Measurements from ENCODE around the gene GHRL. TPM values are rescaled to one million over a fixed set of nuclear protein-coding genes. Genes with fewer than 3 reads are reported as not detected.

The GHRL gene
- total RNA-seq, 1 donor from 2014 or later, result 0.59 TPM

DNA sequence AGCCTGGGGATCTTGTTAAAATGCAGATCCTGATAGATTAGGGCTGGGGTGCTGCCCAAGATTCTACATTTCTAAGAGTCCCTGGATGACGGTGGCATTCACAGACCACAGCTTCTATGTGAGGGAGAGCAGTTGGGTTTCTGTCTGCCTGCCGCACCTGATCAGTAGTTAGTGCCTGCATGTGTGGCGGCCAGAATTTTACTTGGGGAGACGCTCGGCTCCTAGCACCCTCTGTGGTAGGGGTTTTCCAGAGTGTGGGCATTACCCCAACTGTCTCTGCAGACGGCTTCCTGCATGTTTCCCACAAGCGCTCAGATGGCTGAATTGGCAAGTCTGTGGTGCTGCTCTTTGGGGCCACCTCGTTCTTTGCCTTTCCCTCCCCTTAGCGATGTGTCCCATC is 8.3 kb downstream of the GHRL start:
- no peaks in the 10 kb centered on the region for H3K27me3 Mint-ChIP-seq (ENCODE audit: unreplicated experiment)
- DNase-seq (ENCODE audit: extremely low spot score, unreplicated experiment), result no peak
- H3K4me1 Mint-ChIP-seq (ENCODE audit: unreplicated experiment), result peaks cover 19% of the 10 kb centered on the region
- TF ChIP-seq, protein P1, sequence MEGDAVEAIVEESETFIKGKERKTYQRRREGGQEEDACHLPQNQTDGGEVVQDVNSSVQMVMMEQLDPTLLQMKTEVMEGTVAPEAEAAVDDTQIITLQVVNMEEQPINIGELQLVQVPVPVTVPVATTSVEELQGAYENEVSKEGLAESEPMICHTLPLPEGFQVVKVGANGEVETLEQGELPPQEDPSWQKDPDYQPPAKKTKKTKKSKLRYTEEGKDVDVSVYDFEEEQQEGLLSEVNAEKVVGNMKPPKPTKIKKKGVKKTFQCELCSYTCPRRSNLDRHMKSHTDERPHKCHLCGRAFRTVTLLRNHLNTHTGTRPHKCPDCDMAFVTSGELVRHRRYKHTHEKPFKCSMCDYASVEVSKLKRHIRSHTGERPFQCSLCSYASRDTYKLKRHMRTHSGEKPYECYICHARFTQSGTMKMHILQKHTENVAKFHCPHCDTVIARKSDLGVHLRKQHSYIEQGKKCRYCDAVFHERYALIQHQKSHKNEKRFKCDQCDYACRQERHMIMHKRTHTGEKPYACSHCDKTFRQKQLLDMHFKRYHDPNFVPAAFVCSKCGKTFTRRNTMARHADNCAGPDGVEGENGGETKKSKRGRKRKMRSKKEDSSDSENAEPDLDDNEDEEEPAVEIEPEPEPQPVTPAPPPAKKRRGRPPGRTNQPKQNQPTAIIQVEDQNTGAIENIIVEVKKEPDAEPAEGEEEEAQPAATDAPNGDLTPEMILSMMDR (IDR thresholded peaks at IDR 0.05), result no peak
- H3K27ac Mint-ChIP-seq (ENCODE audit: unreplicated experiment), result no peak overlapping the region
- H3K36me3 Mint-ChIP-seq (ENCODE audit: unreplicated experiment), result peaks cover 17% of the 10 kb centered on the region
- no peak overlapping the region for H3K4me3 Mint-ChIP-seq (ENCODE audit: unreplicated experiment)
- H3K9me3 Mint-ChIP-seq (ENCODE audit: unreplicated experiment), result no peaks in the 10 kb centered on the region

DNA sequence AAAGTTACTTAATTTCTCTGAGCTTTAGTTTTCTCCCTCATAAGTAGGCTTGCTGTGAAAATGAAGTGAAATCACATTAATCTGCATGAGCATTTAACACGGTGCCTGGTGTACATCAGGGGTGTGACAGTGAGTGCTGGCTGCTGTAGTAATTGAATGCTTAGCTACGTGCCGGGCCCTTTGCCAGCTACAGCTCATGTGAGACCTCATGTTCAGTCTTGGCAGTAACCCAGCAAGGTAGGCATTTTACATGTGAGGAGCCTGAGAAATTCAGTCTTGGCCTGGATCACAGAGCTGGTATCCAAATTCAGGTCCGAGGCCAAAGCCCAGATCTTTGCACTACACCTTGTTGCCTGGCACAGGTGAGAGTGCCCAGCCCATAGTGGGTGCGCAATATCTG is 9.1 kb downstream of the GHRL start:
- Mint-ChIP-seq H3K9me3 (ENCODE audit: unreplicated experiment) (no peaks in the 10 kb centered on the region), H3K27ac (ENCODE audit: unreplicated experiment) (no peak overlapping the region), H3K4me3 (ENCODE audit: unreplicated experiment) (no peak overlapping the region), H3K36me3 (ENCODE audit: unreplicated experiment) (peaks cover 16% of the 10 kb centered on the region), H3K4me1 (ENCODE audit: unreplicated experiment) (peaks cover 19% of the 10 kb centered on the region), H3K27me3 (ENCODE audit: unreplicated experiment) (no peaks in the 10 kb centered on the region)
- DNase-seq (ENCODE audit: extremely low spot score, unreplicated experiment), result no peak
- TF ChIP-seq, protein P1 (IDR thresholded peaks at IDR 0.05), result no peak

DNA sequence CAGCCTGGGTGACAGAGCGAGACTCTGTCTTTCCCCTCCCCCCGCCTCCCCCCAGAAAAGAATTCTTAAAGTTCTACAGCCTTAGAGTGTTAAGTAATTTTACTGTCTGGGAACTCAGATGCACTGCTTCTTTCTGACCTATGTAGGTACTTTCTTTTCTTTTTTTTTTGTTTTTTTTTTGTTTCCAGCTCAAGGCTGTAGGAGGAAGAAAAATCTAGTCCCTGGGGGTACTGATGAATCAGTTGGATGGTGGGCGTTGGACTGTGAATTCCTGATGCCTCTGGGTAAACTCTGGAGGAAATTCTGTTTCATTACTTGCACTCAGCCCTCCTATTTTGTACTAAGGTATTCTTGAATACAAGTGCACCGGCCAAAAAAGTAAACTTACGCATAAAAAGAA is 10.8 kb downstream of the GHRL start:
- TF ChIP-seq, protein P1 (IDR thresholded peaks at IDR 0.05), result no peak
- Mint-ChIP-seq H3K9me3 (ENCODE audit: unreplicated experiment) (no peaks in the 10 kb centered on the region), H3K27me3 (ENCODE audit: unreplicated experiment) (no peaks in the 10 kb centered on the region), H3K27ac (ENCODE audit: unreplicated experiment) (peak overlapping the region; percentile 53), H3K4me1 (ENCODE audit: unreplicated experiment) (peaks cover 14% of the 10 kb centered on the region), H3K4me3 (ENCODE audit: unreplicated experiment) (no peak overlapping the region), H3K36me3 (ENCODE audit: unreplicated experiment) (peaks cover 19% of the 10 kb centered on the region)
- no peak for DNase-seq (ENCODE audit: extremely low spot score, unreplicated experiment)

DNA sequence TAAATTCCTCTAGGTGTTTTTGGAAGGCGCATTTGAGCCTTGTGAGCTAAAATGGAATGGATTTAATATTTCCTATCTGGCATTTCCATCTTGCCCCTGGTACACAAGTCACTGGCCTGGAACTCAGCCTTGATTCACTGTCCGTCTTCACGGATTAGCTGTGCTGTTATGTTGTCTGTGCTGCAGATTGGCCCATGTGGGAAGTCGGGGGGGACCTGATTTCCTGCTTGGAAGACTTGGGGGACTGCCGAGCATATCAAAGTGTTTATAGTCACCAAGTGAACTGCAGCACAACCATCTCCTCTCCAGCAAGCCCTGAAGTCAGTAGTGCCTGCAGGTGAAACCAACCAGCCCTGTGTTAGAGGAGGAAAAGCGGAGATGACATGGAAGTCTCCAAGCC is 12.2 kb downstream of the GHRL start:
- H3K9me3 Mint-ChIP-seq (ENCODE audit: unreplicated experiment), result no peaks in the 10 kb centered on the region
- no peak overlapping the region for H3K27ac Mint-ChIP-seq (ENCODE audit: unreplicated experiment)
- TF ChIP-seq, protein P1 (IDR thresholded peaks at IDR 0.05), result no peak
- H3K36me3 Mint-ChIP-seq (ENCODE audit: unreplicated experiment), result peaks cover 19% of the 10 kb centered on the region
- H3K4me3 Mint-ChIP-seq (ENCODE audit: unreplicated experiment), result no peak overlapping the region
- H3K4me1 Mint-ChIP-seq (ENCODE audit: unreplicated experiment), result peaks cover 7% of the 10 kb centered on the region
- no peaks in the 10 kb centered on the region for H3K27me3 Mint-ChIP-seq (ENCODE audit: unreplicated experiment)
- DNase-seq (ENCODE audit: extremely low spot score, unreplicated experiment), result no peak

DNA sequence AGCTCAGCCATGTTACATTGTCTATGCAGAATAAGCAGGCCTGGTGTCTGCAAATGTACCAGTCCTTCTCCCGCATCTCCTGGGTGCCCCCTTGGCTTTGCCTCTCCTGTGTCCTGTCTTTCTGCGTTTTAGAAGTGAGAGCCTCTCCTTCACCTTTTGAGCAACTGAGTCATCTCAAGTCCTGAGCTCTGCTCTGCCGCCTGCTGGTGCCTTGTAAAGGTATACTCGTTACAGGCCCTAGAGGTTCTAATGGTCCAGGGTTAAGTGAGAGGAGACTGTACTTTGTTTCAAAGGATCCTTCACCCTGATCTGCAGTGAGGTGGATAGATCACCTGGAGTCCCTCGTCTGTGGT is 12.6 kb downstream of the GHRL start:
- Mint-ChIP-seq H3K9me3 (ENCODE audit: unreplicated experiment) (no peaks in the 10 kb centered on the region), H3K36me3 (ENCODE audit: unreplicated experiment) (peaks cover 19% of the 10 kb centered on the region), H3K27ac (ENCODE audit: unreplicated experiment) (no peak overlapping the region), H3K27me3 (ENCODE audit: unreplicated experiment) (no peaks in the 10 kb centered on the region), H3K4me3 (ENCODE audit: unreplicated experiment) (no peak overlapping the region), H3K4me1 (ENCODE audit: unreplicated experiment) (peaks cover 7% of the 10 kb centered on the region)
- no peak for DNase-seq (ENCODE audit: extremely low spot score, unreplicated experiment)
- TF ChIP-seq, protein P1 (IDR thresholded peaks at IDR 0.05), result no peak
